PFSK-1 (cell line): Measurements from ENCODE around the gene TERB2.

Experiments
- FOXP2 ChIP-seq: optimal IDR thresholded peaks from 2 replicates; pipeline ENCODE3; 2011; ENCODE audit warnings: borderline replicate concordance, control low read depth, inconsistent platforms; ENCODE audit not compliant: insufficient read depth; ENCODE audit errors: extremely low read length, extremely low read depth
- POLR2AphosphoS5 ChIP-seq: IDR thresholded peaks from 2 replicates; pipeline ENCODE4 v1.6.1; 2012; ENCODE audit warnings: low read depth, mild to moderate bottlenecking, control low read depth, low read length, moderate library complexity
- SIN3A ChIP-seq: IDR thresholded peaks from 2 replicates; pipeline ENCODE4 v1.6.1; 2012; ENCODE audit warnings: mild to moderate bottlenecking, low read length, moderate library complexity, borderline replicate concordance; ENCODE audit not compliant: insufficient read depth
- TAF1 ChIP-seq: IDR thresholded peaks from 2 replicates; pipeline ENCODE4 v1.6.1; 2012; ENCODE audit warnings: low read length, control low read depth, borderline replicate concordance; ENCODE audit not compliant: insufficient read depth
- TF ChIP-seq, protein P1 (sequence below), 2 experiments: IDR thresholded peaks; 2 replicates each; pipeline versions ENCODE4 v1.6.1 to v1.8.0; 2011 to 2012; ENCODE audit warnings: low read depth in 2 of 2, low read length in 2 of 2, control low read depth in 1 of 2, inconsistent platforms in 1 of 2, mild to moderate bottlenecking in 1 of 2, moderate library complexity in 1 of 2; ENCODE audit not compliant: insufficient read depth in 1 of 2

TERB2 gene

DNA sequence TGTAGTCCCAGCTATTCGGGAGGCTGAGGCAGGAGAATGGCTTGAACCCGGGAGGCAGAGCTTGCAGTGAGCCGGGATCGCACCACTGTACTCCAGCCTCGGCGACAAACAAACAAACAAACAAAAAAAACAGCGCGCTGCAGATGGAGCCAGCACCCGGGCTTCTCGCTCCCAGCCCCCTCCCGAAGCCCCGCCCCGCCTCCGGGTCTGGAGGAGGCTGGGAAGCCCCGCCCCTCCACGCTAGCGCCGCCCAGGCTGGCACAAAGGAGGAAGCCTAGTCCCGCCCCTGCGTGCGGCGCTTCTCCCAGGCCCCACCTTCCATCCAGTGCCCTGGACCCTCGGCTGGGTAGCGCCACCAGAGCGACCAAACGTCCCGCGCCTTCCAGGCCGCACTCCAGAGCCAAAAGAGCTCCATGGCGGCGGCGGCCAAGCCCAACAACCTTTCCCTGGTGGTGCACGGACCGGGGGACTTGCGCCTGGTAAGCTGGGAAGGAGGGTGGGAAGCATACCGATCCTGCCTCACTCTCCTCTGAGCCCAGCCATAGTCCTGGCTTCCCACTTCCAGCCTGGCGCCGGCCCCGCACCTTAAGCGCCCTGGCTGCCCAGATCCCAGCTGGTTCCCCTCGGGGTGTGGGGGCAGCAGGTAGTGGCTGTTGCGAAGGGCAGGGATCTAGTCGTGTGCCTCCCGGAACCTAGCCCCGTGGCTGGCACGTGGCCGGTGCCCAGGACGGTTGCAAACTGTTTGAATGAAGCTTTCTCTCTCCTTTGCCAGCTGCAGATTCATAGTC lies 66.6 kb downstream of the TERB2 start, which contains the start of gene SORD:
Gene SORD, plus strand, starts transcription at position 325 of the 788 bp plus-strand sequence. Its CDS starts 89 bp downstream, at position 414.
- TF ChIP-seq, protein P1, sequence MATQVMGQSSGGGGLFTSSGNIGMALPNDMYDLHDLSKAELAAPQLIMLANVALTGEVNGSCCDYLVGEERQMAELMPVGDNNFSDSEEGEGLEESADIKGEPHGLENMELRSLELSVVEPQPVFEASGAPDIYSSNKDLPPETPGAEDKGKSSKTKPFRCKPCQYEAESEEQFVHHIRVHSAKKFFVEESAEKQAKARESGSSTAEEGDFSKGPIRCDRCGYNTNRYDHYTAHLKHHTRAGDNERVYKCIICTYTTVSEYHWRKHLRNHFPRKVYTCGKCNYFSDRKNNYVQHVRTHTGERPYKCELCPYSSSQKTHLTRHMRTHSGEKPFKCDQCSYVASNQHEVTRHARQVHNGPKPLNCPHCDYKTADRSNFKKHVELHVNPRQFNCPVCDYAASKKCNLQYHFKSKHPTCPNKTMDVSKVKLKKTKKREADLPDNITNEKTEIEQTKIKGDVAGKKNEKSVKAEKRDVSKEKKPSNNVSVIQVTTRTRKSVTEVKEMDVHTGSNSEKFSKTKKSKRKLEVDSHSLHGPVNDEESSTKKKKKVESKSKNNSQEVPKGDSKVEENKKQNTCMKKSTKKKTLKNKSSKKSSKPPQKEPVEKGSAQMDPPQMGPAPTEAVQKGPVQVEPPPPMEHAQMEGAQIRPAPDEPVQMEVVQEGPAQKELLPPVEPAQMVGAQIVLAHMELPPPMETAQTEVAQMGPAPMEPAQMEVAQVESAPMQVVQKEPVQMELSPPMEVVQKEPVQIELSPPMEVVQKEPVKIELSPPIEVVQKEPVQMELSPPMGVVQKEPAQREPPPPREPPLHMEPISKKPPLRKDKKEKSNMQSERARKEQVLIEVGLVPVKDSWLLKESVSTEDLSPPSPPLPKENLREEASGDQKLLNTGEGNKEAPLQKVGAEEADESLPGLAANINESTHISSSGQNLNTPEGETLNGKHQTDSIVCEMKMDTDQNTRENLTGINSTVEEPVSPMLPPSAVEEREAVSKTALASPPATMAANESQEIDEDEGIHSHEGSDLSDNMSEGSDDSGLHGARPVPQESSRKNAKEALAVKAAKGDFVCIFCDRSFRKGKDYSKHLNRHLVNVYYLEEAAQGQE (IDR thresholded peaks at IDR 0.05; ENCODE audit: insufficient read depth in 1 of 2, low read depth in 2 of 2, low read length in 2 of 2): no peak
- TF ChIP-seq SIN3A (no peak), TAF1 (peak; percentile 58; the same call in 1 of the 2 replicates), POLR2AphosphoS5 (peak; percentile 83), FOXP2 (peak; percentile 47)

DNA sequence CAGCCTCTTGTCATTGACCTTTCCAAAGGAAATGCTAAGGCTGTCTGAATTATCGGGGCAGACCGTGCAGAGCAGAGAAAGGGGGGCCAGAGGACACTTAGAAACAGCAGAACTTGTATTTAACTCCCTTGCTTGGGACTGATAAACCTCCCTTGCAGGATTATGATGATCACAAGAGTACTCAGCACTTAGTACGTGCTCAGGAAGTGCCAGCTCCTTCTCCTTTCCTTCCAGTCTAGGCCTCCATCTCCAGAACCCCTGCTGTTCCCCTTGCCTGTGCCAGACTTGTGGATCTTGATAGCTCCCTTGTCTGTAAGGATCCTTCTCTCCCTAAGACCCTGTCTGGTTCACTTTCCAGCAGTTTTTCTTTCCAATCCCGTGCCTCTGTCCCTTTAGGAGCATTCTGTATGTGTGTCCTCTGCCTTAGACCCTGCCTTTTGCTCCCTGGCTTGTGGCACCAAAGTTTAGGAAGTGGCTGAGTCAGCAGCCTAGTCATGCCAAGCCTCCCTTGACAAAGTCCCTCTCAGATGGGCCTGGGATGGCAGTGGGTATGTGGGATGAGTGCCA lies 67.3 kb downstream of the TERB2 start:
- TF ChIP-seq, protein P1 (IDR thresholded peaks at IDR 0.05; ENCODE audit: insufficient read depth in 1 of 2, low read depth in 2 of 2, low read length in 2 of 2): no peak
- TF ChIP-seq FOXP2 (no peak), TAF1 (no peak), SIN3A (no peak), POLR2AphosphoS5 (no peak)

DNA sequence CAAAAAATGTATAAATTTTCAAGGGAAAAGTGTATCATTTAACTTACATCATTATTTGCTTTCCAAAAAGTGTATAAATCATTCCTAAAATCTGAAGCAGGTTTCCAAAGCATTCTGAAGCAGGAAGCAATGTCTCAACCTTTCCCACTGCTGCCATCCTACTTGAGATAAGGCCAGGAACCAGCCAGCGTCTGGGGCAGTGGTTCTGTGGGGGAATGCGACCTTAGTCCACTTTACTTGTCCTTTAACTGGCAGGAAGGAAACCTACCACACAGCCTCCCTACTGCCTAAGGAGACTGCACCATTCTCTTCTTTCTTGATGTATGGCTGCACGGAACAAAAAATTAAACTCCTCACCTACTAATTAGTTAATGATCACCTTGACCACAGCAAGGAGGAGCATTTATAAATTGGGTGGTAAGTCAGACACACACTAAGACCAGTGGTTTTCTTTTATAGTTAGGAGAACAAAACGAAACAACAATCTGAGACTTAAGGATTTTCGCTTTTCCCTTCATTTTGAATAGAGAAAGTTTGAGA lies 70.2 kb downstream of the TERB2 start:
- TF ChIP-seq SIN3A (no peak), FOXP2 (no peak), TAF1 (no peak), POLR2AphosphoS5 (no peak)
- TF ChIP-seq, protein P1 (IDR thresholded peaks at IDR 0.05; ENCODE audit: insufficient read depth in 1 of 2, low read depth in 2 of 2, low read length in 2 of 2): no peak

DNA sequence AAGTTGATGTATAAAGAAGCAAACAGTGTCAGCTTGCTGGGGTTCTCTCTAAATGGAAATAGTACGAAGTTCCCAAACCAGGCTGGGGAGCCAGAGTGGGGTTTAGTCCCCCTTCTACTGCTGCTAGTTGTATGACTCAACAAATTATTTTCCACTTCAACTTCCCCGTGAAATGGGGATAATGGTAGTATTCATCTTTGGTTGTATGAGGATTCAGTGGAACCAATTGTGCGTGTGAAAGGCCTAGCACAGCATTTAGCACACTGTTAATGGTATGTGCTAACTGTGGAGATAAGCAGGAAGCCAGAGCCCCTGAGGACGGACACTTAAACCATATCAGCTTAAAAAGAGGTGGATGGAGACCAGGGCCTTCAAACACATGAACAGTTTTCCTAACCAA lies 70.7 kb downstream of the TERB2 start:
- TF ChIP-seq SIN3A (no peak), TAF1 (no peak)
